GM23338 (cell line): Measurements from ENCODE around the gene PLEK. TPM values are rescaled to one million over a fixed set of nuclear protein-coding genes. Genes with fewer than 3 reads are reported as not detected.
"Not testable (repeated sequence)": the region's sequence is repeated elsewhere in the genome, so short reads cannot be mapped to it uniquely, and the experiment has no call there.

Experiments used
- ATAC-seq: fragments of 200-7000 bp; cut with Tn5 transposase; 3 replicates; pipeline ENCODE4 v1.9.1; 2020
- DNase-seq: peaks from one replicate; pipeline ENCODE4 v3.0.0-alpha.2; 2015; ENCODE audit warnings: low spot score
- H2AFZ ChIP-seq: fragments of 200-600 bp; sonication (generic); 2 replicates; pipeline ENCODE4 v1.8.0; 2016; ENCODE audit warnings: antibody characterized with exemption, mild to moderate bottlenecking, moderate library complexity
- H3F3A ChIP-seq: fragments of 200-600 bp; sonication (generic); replicated peaks from 2 replicates; pipeline ENCODE4 v1.8.0; 2017; ENCODE audit warnings: antibody characterized with exemption, mixed run types, low read depth
- H3K27ac ChIP-seq: fragments of 200-600 bp; sonication (generic); 2 replicates; pipeline ENCODE4 v1.6.1; 2016; ENCODE audit warnings: low read depth
- H3K27me3 ChIP-seq: fragments of 200-600 bp; sonication (generic); 2 replicates; pipeline ENCODE4 v1.8.0; 2016; ENCODE audit warnings: mild to moderate bottlenecking, mixed run types, moderate library complexity; ENCODE audit not compliant: insufficient read depth
- H3K36me3 ChIP-seq: fragments of 200-600 bp; sonication (generic); 2 replicates; pipeline ENCODE4 v1.8.0; 2016; ENCODE audit warnings: mild to moderate bottlenecking; ENCODE audit not compliant: insufficient read depth
- H3K4me1 ChIP-seq: fragments of 200-600 bp; sonication (generic); 2 replicates; pipeline ENCODE4 v1.8.0; 2016; ENCODE audit warnings: mild to moderate bottlenecking, moderate library complexity; ENCODE audit not compliant: insufficient read depth
- H3K4me2 ChIP-seq: fragments of 200-600 bp; sonication (generic); 2 replicates; pipeline ENCODE4 v1.7.1; 2017; ENCODE audit warnings: mixed run types
- H3K4me3 ChIP-seq: fragments of 200-600 bp; sonication (generic); 2 replicates; pipeline ENCODE4 v1.6.1; 2016; ENCODE audit warnings: mixed run types
- H3K79me2 ChIP-seq: fragments of 200-600 bp; sonication (generic); replicated peaks from 2 replicates; pipeline ENCODE4 v1.8.0; 2017; ENCODE audit warnings: mild to moderate bottlenecking; ENCODE audit not compliant: insufficient read depth
- H3K9me2 ChIP-seq: fragments of 200-600 bp; sonication (generic); 2 replicates; pipeline ENCODE4 v1.8.0; 2017; ENCODE audit not compliant: insufficient read depth
- H4K20me1 ChIP-seq: fragments of 200-600 bp; sonication (generic); replicated peaks from 2 replicates; pipeline ENCODE4 v1.8.0; 2017; ENCODE audit warnings: mild to moderate bottlenecking; ENCODE audit not compliant: insufficient read depth
- H3K27ac Mint-ChIP-seq: 2 replicates; pipeline ENCODE4 v1.8.0; 2020; ENCODE audit warnings: inconsistent platforms, mild to moderate bottlenecking, moderate library complexity, mixed read lengths
- H3K27me3 Mint-ChIP-seq: 3 replicates; pipeline ENCODE4 v1.8.0; 2022; ENCODE audit warnings: low read depth, mild to moderate bottlenecking, moderate library complexity, mixed read lengths, inconsistent platforms; ENCODE audit not compliant: insufficient read depth, poor library complexity
- H3K36me3 Mint-ChIP-seq: 3 replicates; pipeline ENCODE4 v1.8.0; 2021; ENCODE audit warnings: low read depth, mild to moderate bottlenecking, inconsistent platforms, moderate library complexity, mixed read lengths
- H3K4me1 Mint-ChIP-seq: 3 replicates; pipeline ENCODE4 v1.8.0; 2020; ENCODE audit warnings: mild to moderate bottlenecking, inconsistent platforms, mixed read lengths
- H3K4me3 Mint-ChIP-seq: 3 replicates; pipeline ENCODE4 v1.8.0; 2021; ENCODE audit warnings: moderate library complexity, mild to moderate bottlenecking, inconsistent platforms, mixed read lengths
- H3K9me3 Mint-ChIP-seq: 3 replicates; pipeline ENCODE4 v1.8.0; 2020; ENCODE audit warnings: moderate library complexity, mild to moderate bottlenecking, inconsistent platforms, mixed read lengths
- CREB1 ChIP-seq: fragments of 250-450 bp; sonication (Bioruptor Pico); IDR thresholded peaks from 2 replicates; pipeline ENCODE4 v1.5.0; 2020; ENCODE audit warnings: low read depth, mild to moderate bottlenecking, moderate library complexity
- EZH2 ChIP-seq: fragments of 200-600 bp; sonication (generic); IDR thresholded peaks from one replicate; pipeline ENCODE4 v1.8.0; 2017; ENCODE audit warnings: antibody characterized with exemption, mild to moderate bottlenecking, low read depth; ENCODE audit not compliant: unreplicated experiment
- EZH2phosphoT487 ChIP-seq: fragments of 200-600 bp; sonication (generic); IDR thresholded peaks from one replicate; pipeline ENCODE4 v1.8.1; 2018; ENCODE audit warnings: antibody characterized with exemption; ENCODE audit not compliant: unreplicated experiment
- JUNB ChIP-seq: IDR thresholded peaks from one replicate; pipeline ENCODE4 v1.6.1; 2016; ENCODE audit warnings: antibody characterized with exemption; ENCODE audit not compliant: unreplicated experiment
- NANOG ChIP-seq: IDR thresholded peaks from 2 replicates; pipeline ENCODE4 v1.6.1; 2016; ENCODE audit warnings: antibody characterized with exemption, borderline replicate concordance
- POLR2AphosphoS5 ChIP-seq: IDR thresholded peaks from 2 replicates; pipeline ENCODE4 v1.6.1; 2016; ENCODE audit warnings: antibody characterized with exemption, low read depth
- STAT1 ChIP-seq: IDR thresholded peaks from one replicate; pipeline ENCODE4 v1.6.1; 2016; ENCODE audit warnings: antibody characterized with exemption; ENCODE audit not compliant: unreplicated experiment
- ZNF114 ChIP-seq: fragments of 250-450 bp; sonication (Bioruptor Pico); IDR thresholded peaks from 2 replicates; pipeline ENCODE4 v1.5.0; 2020; ENCODE audit warnings: mild to moderate bottlenecking, moderate library complexity
- ZNF331 ChIP-seq: fragments of 250-450 bp; sonication (Bioruptor Pico); IDR thresholded peaks from 2 replicates; pipeline ENCODE4 v1.5.0; 2020; ENCODE audit warnings: low read depth, mild to moderate bottlenecking, moderate library complexity
- polyA plus RNA-seq: library from polyadenylated mRNA; unstranded; fragments of >200 nt; fragmentation: Nextera tagmentation; extraction: Ambion mirVana; gene quantifications from 2 replicates; pipeline ENCODE4 v1.2.1, GENCODE V29; 2016
- total RNA-seq: library from RNA; depleted of rRNA; stranded (reverse); fragments of >200 nt; shearing (Covaris generic); gene quantifications from 2 replicates; pipeline ENCODE4 v1.2.3, GENCODE V29; 2014
- TF ChIP-seq, protein P1 (sequence below), 2 experiments: fragments of 200-600 bp in 1 of 2; sonication (generic) in 1 of 2; conservative IDR thresholded peaks; 2 replicates each; pipeline versions ENCODE4 v1.5.1 to v1.6.1; 2016 to 2017; ENCODE audit warnings: antibody characterized with exemption in 2 of 2, low read depth in 2 of 2, mild to moderate bottlenecking in 2 of 2, moderate library complexity in 1 of 2
- TF ChIP-seq, protein P2 (sequence below): IDR thresholded peaks from one replicate; pipeline ENCODE4 v1.6.1; 2018; ENCODE audit warnings: antibody characterized with exemption; ENCODE audit not compliant: unreplicated experiment
- TF ChIP-seq, protein P3 (sequence below): fragments of 250-450 bp; sonication (Bioruptor Pico); IDR thresholded peaks from 2 replicates; pipeline ENCODE4 v1.5.0; 2020; ENCODE audit warnings: mild to moderate bottlenecking, moderate library complexity

The PLEK gene
- total and polyA plus RNA-seq, 2 experiments from 2014 or later: 0.06 TPM; not detected in 1

DNA sequence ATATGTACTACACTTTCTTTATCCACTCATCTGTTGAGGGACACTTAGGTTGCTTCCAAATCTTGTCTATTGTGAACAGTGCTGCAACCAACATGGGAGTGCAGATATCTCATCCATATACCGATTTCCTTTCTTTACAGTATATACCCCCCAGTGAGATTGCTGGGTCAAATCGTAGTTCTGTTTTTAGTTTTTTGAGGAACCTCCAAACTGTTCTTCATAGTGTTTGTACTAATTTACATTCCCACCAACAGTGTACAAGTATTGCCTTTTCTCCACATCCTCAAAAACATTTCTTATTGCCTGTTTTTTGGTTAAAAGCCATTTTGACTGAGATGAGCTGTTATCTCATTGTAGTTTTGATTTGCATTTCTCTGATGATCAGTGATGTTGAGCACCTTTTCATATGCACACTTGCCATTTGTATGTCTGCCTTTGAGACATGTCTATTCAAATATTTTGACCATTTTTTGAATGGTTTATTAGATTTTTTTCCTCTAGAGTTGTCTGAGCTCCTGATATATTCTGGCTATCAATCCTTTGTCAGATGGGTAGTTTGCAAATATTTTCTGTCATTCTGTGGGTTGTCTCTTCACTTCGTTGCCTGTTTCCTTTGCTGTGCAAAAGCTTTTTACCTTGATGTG is 12.2 kb downstream of the PLEK start:
- Histone ChIP-seq H3K36me3 (no peaks in the 10 kb centered on the region), H3K4me1 (no peaks in the 10 kb centered on the region), H3K4me2 (no peak overlapping the region), H3K9me2 (0 out of 2 replicates have a peak, but pooled peaks cover 6% of the 10 kb centered on the region), H3F3A (no peaks in the 10 kb centered on the region), H3K4me3 (no peak overlapping the region), H3K27me3 (no peaks in the 10 kb centered on the region), H2AFZ (no peak overlapping the region), H3K27ac (no peak overlapping the region), H3K79me2 (no peaks in the 10 kb centered on the region), H4K20me1 (no peaks in the 10 kb centered on the region)
- no peaks in the 10 kb centered on the region for H3K4me1 Mint-ChIP-seq
- TF ChIP-seq, protein P1, sequence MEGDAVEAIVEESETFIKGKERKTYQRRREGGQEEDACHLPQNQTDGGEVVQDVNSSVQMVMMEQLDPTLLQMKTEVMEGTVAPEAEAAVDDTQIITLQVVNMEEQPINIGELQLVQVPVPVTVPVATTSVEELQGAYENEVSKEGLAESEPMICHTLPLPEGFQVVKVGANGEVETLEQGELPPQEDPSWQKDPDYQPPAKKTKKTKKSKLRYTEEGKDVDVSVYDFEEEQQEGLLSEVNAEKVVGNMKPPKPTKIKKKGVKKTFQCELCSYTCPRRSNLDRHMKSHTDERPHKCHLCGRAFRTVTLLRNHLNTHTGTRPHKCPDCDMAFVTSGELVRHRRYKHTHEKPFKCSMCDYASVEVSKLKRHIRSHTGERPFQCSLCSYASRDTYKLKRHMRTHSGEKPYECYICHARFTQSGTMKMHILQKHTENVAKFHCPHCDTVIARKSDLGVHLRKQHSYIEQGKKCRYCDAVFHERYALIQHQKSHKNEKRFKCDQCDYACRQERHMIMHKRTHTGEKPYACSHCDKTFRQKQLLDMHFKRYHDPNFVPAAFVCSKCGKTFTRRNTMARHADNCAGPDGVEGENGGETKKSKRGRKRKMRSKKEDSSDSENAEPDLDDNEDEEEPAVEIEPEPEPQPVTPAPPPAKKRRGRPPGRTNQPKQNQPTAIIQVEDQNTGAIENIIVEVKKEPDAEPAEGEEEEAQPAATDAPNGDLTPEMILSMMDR (conservative IDR thresholded peaks at IDR 0.05; ENCODE audit: low read depth in 2 of 2): no peak
- TF ChIP-seq ZNF331 (CRISPR knock-in tag): no peak
- no peak for TF ChIP-seq EZH2
- TF ChIP-seq POLR2AphosphoS5: no peak
- no peak for TF ChIP-seq JUNB
- no peak for TF ChIP-seq ZNF114 (CRISPR knock-in tag)
- no peak for TF ChIP-seq CREB1 (CRISPR knock-in tag)
- TF ChIP-seq NANOG: no peak
- TF ChIP-seq, protein P2, sequence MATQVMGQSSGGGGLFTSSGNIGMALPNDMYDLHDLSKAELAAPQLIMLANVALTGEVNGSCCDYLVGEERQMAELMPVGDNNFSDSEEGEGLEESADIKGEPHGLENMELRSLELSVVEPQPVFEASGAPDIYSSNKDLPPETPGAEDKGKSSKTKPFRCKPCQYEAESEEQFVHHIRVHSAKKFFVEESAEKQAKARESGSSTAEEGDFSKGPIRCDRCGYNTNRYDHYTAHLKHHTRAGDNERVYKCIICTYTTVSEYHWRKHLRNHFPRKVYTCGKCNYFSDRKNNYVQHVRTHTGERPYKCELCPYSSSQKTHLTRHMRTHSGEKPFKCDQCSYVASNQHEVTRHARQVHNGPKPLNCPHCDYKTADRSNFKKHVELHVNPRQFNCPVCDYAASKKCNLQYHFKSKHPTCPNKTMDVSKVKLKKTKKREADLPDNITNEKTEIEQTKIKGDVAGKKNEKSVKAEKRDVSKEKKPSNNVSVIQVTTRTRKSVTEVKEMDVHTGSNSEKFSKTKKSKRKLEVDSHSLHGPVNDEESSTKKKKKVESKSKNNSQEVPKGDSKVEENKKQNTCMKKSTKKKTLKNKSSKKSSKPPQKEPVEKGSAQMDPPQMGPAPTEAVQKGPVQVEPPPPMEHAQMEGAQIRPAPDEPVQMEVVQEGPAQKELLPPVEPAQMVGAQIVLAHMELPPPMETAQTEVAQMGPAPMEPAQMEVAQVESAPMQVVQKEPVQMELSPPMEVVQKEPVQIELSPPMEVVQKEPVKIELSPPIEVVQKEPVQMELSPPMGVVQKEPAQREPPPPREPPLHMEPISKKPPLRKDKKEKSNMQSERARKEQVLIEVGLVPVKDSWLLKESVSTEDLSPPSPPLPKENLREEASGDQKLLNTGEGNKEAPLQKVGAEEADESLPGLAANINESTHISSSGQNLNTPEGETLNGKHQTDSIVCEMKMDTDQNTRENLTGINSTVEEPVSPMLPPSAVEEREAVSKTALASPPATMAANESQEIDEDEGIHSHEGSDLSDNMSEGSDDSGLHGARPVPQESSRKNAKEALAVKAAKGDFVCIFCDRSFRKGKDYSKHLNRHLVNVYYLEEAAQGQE: no peak
- TF ChIP-seq, protein P3, sequence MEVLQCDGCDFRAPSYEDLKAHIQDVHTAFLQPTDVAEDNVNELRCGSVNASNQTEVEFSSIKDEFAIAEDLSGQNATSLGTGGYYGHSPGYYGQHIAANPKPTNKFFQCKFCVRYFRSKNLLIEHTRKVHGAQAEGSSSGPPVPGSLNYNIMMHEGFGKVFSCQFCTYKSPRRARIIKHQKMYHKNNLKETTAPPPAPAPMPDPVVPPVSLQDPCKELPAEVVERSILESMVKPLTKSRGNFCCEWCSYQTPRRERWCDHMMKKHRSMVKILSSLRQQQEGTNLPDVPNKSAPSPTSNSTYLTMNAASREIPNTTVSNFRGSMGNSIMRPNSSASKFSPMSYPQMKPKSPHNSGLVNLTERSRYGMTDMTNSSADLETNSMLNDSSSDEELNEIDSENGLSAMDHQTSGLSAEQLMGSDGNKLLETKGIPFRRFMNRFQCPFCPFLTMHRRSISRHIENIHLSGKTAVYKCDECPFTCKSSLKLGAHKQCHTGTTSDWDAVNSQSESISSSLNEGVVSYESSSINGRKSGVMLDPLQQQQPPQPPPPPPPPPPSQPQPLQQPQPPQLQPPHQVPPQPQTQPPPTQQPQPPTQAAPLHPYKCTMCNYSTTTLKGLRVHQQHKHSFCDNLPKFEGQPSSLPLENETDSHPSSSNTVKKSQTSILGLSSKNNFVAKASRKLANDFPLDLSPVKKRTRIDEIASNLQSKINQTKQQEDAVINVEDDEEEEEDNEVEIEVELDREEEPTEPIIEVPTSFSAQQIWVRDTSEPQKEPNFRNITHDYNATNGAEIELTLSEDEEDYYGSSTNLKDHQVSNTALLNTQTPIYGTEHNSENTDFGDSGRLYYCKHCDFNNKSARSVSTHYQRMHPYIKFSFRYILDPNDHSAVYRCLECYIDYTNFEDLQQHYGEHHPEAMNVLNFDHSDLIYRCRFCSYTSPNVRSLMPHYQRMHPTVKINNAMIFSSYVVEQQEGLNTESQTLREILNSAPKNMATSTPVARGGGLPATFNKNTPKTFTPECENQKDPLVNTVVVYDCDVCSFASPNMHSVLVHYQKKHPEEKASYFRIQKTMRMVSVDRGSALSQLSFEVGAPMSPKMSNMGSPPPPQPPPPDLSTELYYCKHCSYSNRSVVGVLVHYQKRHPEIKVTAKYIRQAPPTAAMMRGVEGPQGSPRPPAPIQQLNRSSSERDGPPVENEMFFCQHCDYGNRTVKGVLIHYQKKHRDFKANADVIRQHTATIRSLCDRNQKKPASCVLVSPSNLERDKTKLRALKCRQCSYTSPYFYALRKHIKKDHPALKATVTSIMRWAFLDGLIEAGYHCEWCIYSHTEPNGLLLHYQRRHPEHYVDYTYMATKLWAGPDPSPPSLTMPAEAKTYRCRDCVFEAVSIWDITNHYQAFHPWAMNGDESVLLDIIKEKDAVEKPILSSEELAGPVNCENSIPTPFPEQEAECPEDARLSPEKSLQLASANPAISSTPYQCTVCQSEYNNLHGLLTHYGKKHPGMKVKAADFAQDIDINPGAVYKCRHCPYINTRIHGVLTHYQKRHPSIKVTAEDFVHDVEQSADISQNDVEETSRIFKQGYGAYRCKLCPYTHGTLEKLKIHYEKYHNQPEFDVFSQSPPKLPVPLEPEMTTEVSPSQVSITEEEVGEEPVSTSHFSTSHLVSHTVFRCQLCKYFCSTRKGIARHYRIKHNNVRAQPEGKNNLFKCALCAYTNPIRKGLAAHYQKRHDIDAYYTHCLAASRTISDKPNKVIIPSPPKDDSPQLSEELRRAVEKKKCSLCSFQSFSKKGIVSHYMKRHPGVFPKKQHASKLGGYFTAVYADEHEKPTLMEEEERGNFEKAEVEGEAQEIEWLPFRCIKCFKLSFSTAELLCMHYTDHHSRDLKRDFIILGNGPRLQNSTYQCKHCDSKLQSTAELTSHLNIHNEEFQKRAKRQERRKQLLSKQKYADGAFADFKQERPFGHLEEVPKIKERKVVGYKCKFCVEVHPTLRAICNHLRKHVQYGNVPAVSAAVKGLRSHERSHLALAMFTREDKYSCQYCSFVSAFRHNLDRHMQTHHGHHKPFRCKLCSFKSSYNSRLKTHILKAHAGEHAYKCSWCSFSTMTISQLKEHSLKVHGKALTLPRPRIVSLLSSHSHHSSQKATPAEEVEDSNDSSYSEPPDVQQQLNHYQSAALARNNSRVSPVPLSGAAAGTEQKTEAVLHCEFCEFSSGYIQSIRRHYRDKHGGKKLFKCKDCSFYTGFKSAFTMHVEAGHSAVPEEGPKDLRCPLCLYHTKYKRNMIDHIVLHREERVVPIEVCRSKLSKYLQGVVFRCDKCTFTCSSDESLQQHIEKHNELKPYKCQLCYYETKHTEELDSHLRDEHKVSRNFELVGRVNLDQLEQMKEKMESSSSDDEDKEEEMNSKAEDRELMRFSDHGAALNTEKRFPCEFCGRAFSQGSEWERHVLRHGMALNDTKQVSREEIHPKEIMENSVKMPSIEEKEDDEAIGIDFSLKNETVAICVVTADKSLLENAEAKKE (CRISPR knock-in tag): no peak
- TF ChIP-seq EZH2phosphoT487: no peak
- no peak for TF ChIP-seq STAT1
- no peak for ATAC-seq
- H3K4me3 Mint-ChIP-seq: no peak overlapping the region
- no peaks in the 10 kb centered on the region for H3K36me3 Mint-ChIP-seq
- H3K27ac Mint-ChIP-seq: no peak overlapping the region
- DNase-seq: no peak
- H3K9me3 Mint-ChIP-seq: no peaks in the 10 kb centered on the region
- no peaks in the 10 kb centered on the region for H3K27me3 Mint-ChIP-seq

DNA sequence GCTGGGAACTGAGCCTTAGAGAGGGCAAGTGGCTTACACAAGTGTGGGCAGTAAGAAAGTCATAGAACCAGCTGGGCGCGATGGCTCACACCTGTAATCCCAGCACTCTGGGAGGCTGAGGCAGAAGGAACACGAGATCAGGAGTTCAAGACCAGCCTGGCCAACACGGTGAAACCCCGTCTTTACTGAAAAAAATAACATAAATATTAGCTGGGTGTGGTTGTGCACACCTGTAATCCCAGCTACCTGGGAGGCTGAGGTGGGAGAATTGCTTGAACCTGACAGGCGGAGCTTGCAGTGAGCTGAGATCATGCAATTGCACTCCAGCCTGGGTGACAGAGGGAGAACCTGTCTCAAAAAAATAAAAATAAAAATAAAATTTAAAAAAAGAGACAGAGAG is 13.7 kb downstream of the PLEK start:
- H3K27me3 Mint-ChIP-seq, H3F3A ChIP-seq, H3K79me2 ChIP-seq, H3K27ac ChIP-seq, H3K27ac Mint-ChIP-seq, H3K27me3 ChIP-seq, H3K9me3 Mint-ChIP-seq, H4K20me1 ChIP-seq, H3K4me3 Mint-ChIP-seq, H3K9me2 ChIP-seq, H3K36me3 Mint-ChIP-seq, H2AFZ ChIP-seq, H3K4me1 Mint-ChIP-seq, H3K4me2 ChIP-seq, H3K36me3 ChIP-seq, H3K4me1 ChIP-seq, DNase-seq, H3K4me3 ChIP-seq, ATAC-seq: not testable (repeated sequence)
